OCI-M2 (cell line): ENCODE results near the gene ABI1.

Experiments used
- DNase-seq: peaks from one replicate; lab custom pipeline; 2025; ENCODE audit not compliant: unreplicated experiment; lab: John Stamatoyannopoulos, UW

Gene ABI1

GRCh38 chr10:26776258-26776657, 84.5 kb downstream of the ABI1 start:
- no peak for DNase-seq

GRCh38 chr10:26773633-26774032, 87.1 kb downstream of the ABI1 start:
- DNase-seq: no peak

- no peak for DNase-seq
These were observed 90.7 kb downstream of the ABI1 start for GRCh38 chr10:26770069-26770468.

GRCh38 chr10:26765549-26765948, 95.2 kb downstream of the ABI1 start:
- no peak for DNase-seq

GRCh38 chr10:26759008-26759407, 101.8 kb downstream of the ABI1 start:
- no peak for DNase-seq

GRCh38 chr10:26755443-26755903, 105.3 kb downstream of the ABI1 start:
- no peak for DNase-seq

GRCh38 chr10:26746061-26746460, 114.7 kb downstream of the ABI1 start:
- no peak for DNase-seq

GRCh38 chr10:26743841-26744240, 116.9 kb downstream of the ABI1 start:
- DNase-seq: no peak

- DNase-seq: no peak
These were observed 117.7 kb downstream of the ABI1 start for GRCh38 chr10:26743091-26743490.

GRCh38 chr10:26741368-26741767, 119.4 kb downstream of the ABI1 start:
- no peak for DNase-seq

- no peak for DNase-seq
These were observed 121.6 kb downstream of the ABI1 start for GRCh38 chr10:26739071-26739631.

GRCh38 chr10:26738301-26738911, 122.4 kb downstream of the ABI1 start:
- DNase-seq: no peak

GRCh38 chr10:26737730-26738129, 123.0 kb downstream of the ABI1 start:
- no peak for DNase-seq

GRCh38 chr10:26735435-26735834, 125.3 kb downstream of the ABI1 start:
- no peak for DNase-seq

- no peak for DNase-seq
These were observed 126.8 kb downstream of the ABI1 start for GRCh38 chr10:26733750-26734568.

GRCh38 chr10:26730552-26730951, 130.2 kb downstream of the ABI1 start:
- DNase-seq: no peak

GRCh38 chr10:26729395-26729794, 131.4 kb downstream of the ABI1 start:
- DNase-seq: no peak

GRCh38 chr10:26728957-26729356, 131.8 kb downstream of the ABI1 start:
- no peak for DNase-seq

GRCh38 chr10:26727005-26727404, 133.8 kb downstream of the ABI1 start:
- DNase-seq: no peak

GRCh38 chr10:26725837-26726727, 134.7 kb downstream of the ABI1 start:
- DNase-seq: peak; percentile 4

GRCh38 chr10:26723016-26723415, 137.7 kb downstream of the ABI1 start:
- DNase-seq: no peak
